H9 (cell line): ENCODE measurements around the gene AK5. TPM values are rescaled to one million over a fixed set of nuclear protein-coding genes. Genes with fewer than 3 reads are reported as not detected.

Experiments
- DNase-seq: peaks from one replicate; pipeline ENCODE4 v3.0.0-alpha.2; 2017
- H2AFZ ChIP-seq: one replicate; pipeline ENCODE4 v1.6.1; 2013; ENCODE audit warnings: mild to moderate bottlenecking, low read length, control low read depth, moderate library complexity
- H2AK5ac ChIP-seq: 2 replicates; pipeline ENCODE4 v1.6.1; 2013; ENCODE audit warnings: low read length, control low read depth, mixed read lengths; ENCODE audit not compliant: insufficient read length
- H2BK120ac ChIP-seq: one replicate; pipeline ENCODE4 v1.6.1; 2013; ENCODE audit warnings: low read depth, mild to moderate bottlenecking, low read length, control low read depth, inconsistent platforms; ENCODE audit not compliant: poor library complexity, severe bottlenecking
- H2BK12ac ChIP-seq: 2 replicates; pipeline ENCODE4 v1.6.1; 2013; ENCODE audit warnings: low read length, control low read depth, mixed read lengths, low read depth; ENCODE audit not compliant: insufficient read length
- H2BK15ac ChIP-seq: 2 replicates; pipeline ENCODE4 v1.6.1; 2013; ENCODE audit warnings: low read depth, low read length, control low read depth
- H2BK20ac ChIP-seq: one replicate; pipeline ENCODE4 v1.6.1; 2013; ENCODE audit warnings: low read depth, mild to moderate bottlenecking, low read length, control low read depth, inconsistent platforms; ENCODE audit not compliant: poor library complexity, severe bottlenecking
- H2BK5ac ChIP-seq: 2 replicates; pipeline ENCODE4 v1.6.1; 2013; ENCODE audit warnings: low read length, control low read depth, mixed read lengths; ENCODE audit not compliant: insufficient read length
- H3K14ac ChIP-seq: 2 replicates; pipeline ENCODE4 v1.6.1; 2013; ENCODE audit warnings: low read length, control low read depth; ENCODE audit not compliant: insufficient read depth
- H3K18ac ChIP-seq: 2 replicates; pipeline ENCODE4 v1.6.1; 2013; ENCODE audit warnings: low read depth, mild to moderate bottlenecking, mixed read lengths, low read length, control low read depth; ENCODE audit not compliant: insufficient read length
- H3K23ac ChIP-seq: 2 replicates; pipeline ENCODE4 v1.6.1; 2013; ENCODE audit warnings: low read length, control low read depth, mixed read lengths, low read depth; ENCODE audit not compliant: insufficient read length
- H3K23me2 ChIP-seq: 2 replicates; pipeline ENCODE4 v1.6.1; 2013; ENCODE audit warnings: low read depth, mild to moderate bottlenecking, mixed read lengths, low read length, control low read depth; ENCODE audit not compliant: insufficient read length, poor library complexity, severe bottlenecking
- H3K27ac ChIP-seq: 2 replicates; pipeline ENCODE4 v1.5.1; 2013; ENCODE audit warnings: low read length, control low read depth, mixed read lengths, low read depth; ENCODE audit not compliant: insufficient read length
- H3K27me3 ChIP-seq: 2 replicates; pipeline ENCODE4 v1.6.1; 2013; ENCODE audit warnings: low read length, control low read depth, inconsistent platforms; ENCODE audit not compliant: insufficient read depth
- H3K4ac ChIP-seq: 2 replicates; pipeline ENCODE4 v1.6.1; 2013; ENCODE audit warnings: low read depth, mild to moderate bottlenecking, control low read depth, inconsistent platforms, low read length, moderate library complexity
- H3K4me1 ChIP-seq: 2 replicates; pipeline ENCODE4 v1.6.1; 2013; ENCODE audit warnings: low read length, control low read depth, inconsistent platforms; ENCODE audit not compliant: insufficient read depth
- H3K4me2 ChIP-seq: 2 replicates; pipeline ENCODE4 v1.6.1; 2013; ENCODE audit warnings: low read length, control low read depth, mixed read lengths; ENCODE audit not compliant: insufficient read length, insufficient read depth
- H3K56ac ChIP-seq: 2 replicates; pipeline ENCODE4 v1.6.1; 2013; ENCODE audit warnings: low read depth, mild to moderate bottlenecking, mixed read lengths, low read length, control low read depth; ENCODE audit not compliant: insufficient read length
- H3K79me1 ChIP-seq: 2 replicates; pipeline ENCODE4 v1.6.1; 2013; ENCODE audit warnings: low read depth, mild to moderate bottlenecking, moderate library complexity, low read length, control low read depth, inconsistent platforms; ENCODE audit not compliant: insufficient read depth, poor library complexity, severe bottlenecking
- H3K79me2 ChIP-seq: 2 replicates; pipeline ENCODE4 v1.6.1; 2013; ENCODE audit warnings: low read length, control low read depth, inconsistent platforms; ENCODE audit not compliant: insufficient read depth
- H3K9ac ChIP-seq: 2 replicates; pipeline ENCODE4 v1.6.1; 2013; ENCODE audit warnings: low read length, control low read depth, mixed read lengths; ENCODE audit not compliant: insufficient read length; ENCODE audit errors: extremely low read depth
- H3K9me3 ChIP-seq: one replicate; pipeline ENCODE4 v1.6.1; 2013; ENCODE audit warnings: low read depth, low read length, inconsistent platforms; ENCODE audit not compliant: control insufficient read depth
- H3T11ph ChIP-seq: one replicate; pipeline ENCODE4 v1.6.1; 2013; ENCODE audit warnings: mild to moderate bottlenecking, low read length, control low read depth, inconsistent platforms
- H4K20me1 ChIP-seq: one replicate; pipeline ENCODE4 v1.6.1; 2013; ENCODE audit not compliant: control insufficient read depth, insufficient read length, insufficient read depth
- H4K5ac ChIP-seq: 2 replicates; pipeline ENCODE4 v1.6.1; 2013; ENCODE audit warnings: low read depth, mild to moderate bottlenecking, mixed read lengths, low read length, control low read depth; ENCODE audit not compliant: insufficient read length
- H4K8ac ChIP-seq: replicated peaks from 2 replicates; pipeline ENCODE4 v1.6.1; 2013; ENCODE audit warnings: low read length, control low read depth, mixed read lengths, low read depth; ENCODE audit not compliant: insufficient read length
- H4K91ac ChIP-seq: 2 replicates; pipeline ENCODE4 v1.6.1; 2013; ENCODE audit warnings: low read depth, mild to moderate bottlenecking, moderate library complexity, mixed read lengths, low read length, control low read depth; ENCODE audit not compliant: insufficient read length
- H3K27ac Mint-ChIP-seq, 3 experiments: 2 replicates in 2 of 3; 3 replicates in 1 of 3; pipeline ENCODE4 v1.8.0; 2020 to 2021; ENCODE audit warnings: mixed read lengths in 3 of 3, mild to moderate bottlenecking in 1 of 3, moderate library complexity in 1 of 3
- H3K27me3 Mint-ChIP-seq: 2 replicates; pipeline ENCODE4 v1.8.0; 2021; ENCODE audit warnings: low read depth, mild to moderate bottlenecking, moderate library complexity, mixed read lengths
- H3K36me3 Mint-ChIP-seq, 3 experiments: 2 replicates in 2 of 3; 3 replicates in 1 of 3; pipeline ENCODE4 v1.8.0; 2020 to 2021; ENCODE audit warnings: low read depth in 3 of 3, mixed read lengths in 3 of 3; ENCODE audit not compliant: insufficient read depth in 1 of 3
- H3K4me1 Mint-ChIP-seq, 2 experiments: 2 replicates each; pipeline ENCODE4 v1.8.0; 2020; ENCODE audit warnings: mixed read lengths in 2 of 2
- H3K4me3 Mint-ChIP-seq, 2 experiments: 2 replicates in 1 of 2; 3 replicates in 1 of 2; pipeline ENCODE4 v1.8.0; 2020 to 2021; ENCODE audit warnings: mild to moderate bottlenecking in 2 of 2, mixed read lengths in 2 of 2, moderate library complexity in 1 of 2
- H3K9me3 Mint-ChIP-seq, 2 experiments: 2 replicates in 1 of 2; 3 replicates in 1 of 2; pipeline ENCODE4 v1.8.0; 2020; ENCODE audit warnings: mild to moderate bottlenecking in 2 of 2, mixed read lengths in 2 of 2, moderate library complexity in 1 of 2
- CTCF ChIP-seq: fragments of 200-600 bp; sonication (generic); conservative IDR thresholded peaks from 3 replicates; pipeline ENCODE4 v1.8.0; 2021; ENCODE audit warnings: antibody characterized with exemption, mild to moderate bottlenecking
- WGBS: extraction: QIAGEN DNeasy Blood & Tissue Kit; methylation state at CpG from one replicate; pipeline ENCODE4 v1.1.7; 2013; ENCODE audit warnings: missing lambda C conversion rate, low lambda C conversion rate, mixed read lengths; ENCODE audit not compliant: insufficient read length; ENCODE audit errors: extremely low coverage; 5-methylcytosine and 5-hydroxymethylcytosine counted together
- total RNA-seq: library from RNA; stranded (reverse); gene quantifications from 2 replicates; pipeline ENCODE4 v1.2.1, GENCODE V29; 2021

Gene AK5
- total RNA-seq, 1 experiment from 2014 or later, result 2.5 TPM

- no peak overlapping the region for H3T11ph ChIP-seq
- no peak overlapping the region for H3K18ac ChIP-seq
- no peak overlapping the region for H2AK5ac ChIP-seq
- no peaks in the 10 kb centered on the region for H4K20me1 ChIP-seq
- no peak overlapping the region for H2BK15ac ChIP-seq
- no peak overlapping the region for H3K4me2 ChIP-seq
- no peaks in the 10 kb centered on the region for H3K23me2 ChIP-seq
- H4K5ac ChIP-seq, result no peak overlapping the region
- no peak overlapping the region for H2BK5ac ChIP-seq
- Mint-ChIP-seq H3K4me3 (no peak overlapping the region), H3K36me3 (no peaks in the 10 kb centered on the region), H3K9me3 (no peaks in the 10 kb centered on the region), H3K27ac (no peak overlapping the region), H3K4me1 (peaks cover 6 to 12% of the 10 kb centered on the region in 2 experiments; a peak in 1 of 4 replicates), H3K27me3 (no peaks in the 10 kb centered on the region; the same call in 1 of the 2 replicates)
- no peaks in the 10 kb centered on the region for H3K9me3 ChIP-seq
- no peak overlapping the region for H2AFZ ChIP-seq
- no peak overlapping the region for H3K9ac ChIP-seq
- H3K79me2 ChIP-seq, result no peaks in the 10 kb centered on the region
- H4K91ac ChIP-seq, result no peak overlapping the region
- no peak overlapping the region for H2BK120ac ChIP-seq
- WGBS, result no CpG with 5 or more reads among the region's 5 CpGs
- H3K4ac ChIP-seq, result no peak overlapping the region
- no peak overlapping the region for H4K8ac ChIP-seq
- DNase-seq, result no peak
- no peak overlapping the region for H3K56ac ChIP-seq
- H3K27me3 ChIP-seq, result no peaks in the 10 kb centered on the region
- no peaks in the 10 kb centered on the region for H3K79me1 ChIP-seq
- no peak overlapping the region for H2BK12ac ChIP-seq
- no peak overlapping the region for H3K14ac ChIP-seq
- no peak overlapping the region for H3K23ac ChIP-seq
- H3K4me1 ChIP-seq, result no peaks in the 10 kb centered on the region
- no peak for TF ChIP-seq CTCF
- no peak overlapping the region for H3K27ac ChIP-seq
- no peak overlapping the region for H2BK20ac ChIP-seq
Measured at GRCh38 chr1:77550135-77550534, 268.3 kb downstream of the AK5 start.
